Hematopoietic multipotent progenitor cell treated with erythropoietin and hydrocortisone succinate and interleukin-3 and kit ligand, for 15 days (in vitro differentiated cells): ENCODE data around the gene RERE.
"Not testable (repeated sequence)": the region's sequence is repeated elsewhere in the genome, so short reads cannot be mapped to it uniquely, and the experiment has no call there.

Experiments used
- DNase-seq: peaks from one replicate; pipeline ENCODE4 v3.0.0-alpha.2; 2015; ENCODE audit warnings: low spot score

RERE gene

DNA sequence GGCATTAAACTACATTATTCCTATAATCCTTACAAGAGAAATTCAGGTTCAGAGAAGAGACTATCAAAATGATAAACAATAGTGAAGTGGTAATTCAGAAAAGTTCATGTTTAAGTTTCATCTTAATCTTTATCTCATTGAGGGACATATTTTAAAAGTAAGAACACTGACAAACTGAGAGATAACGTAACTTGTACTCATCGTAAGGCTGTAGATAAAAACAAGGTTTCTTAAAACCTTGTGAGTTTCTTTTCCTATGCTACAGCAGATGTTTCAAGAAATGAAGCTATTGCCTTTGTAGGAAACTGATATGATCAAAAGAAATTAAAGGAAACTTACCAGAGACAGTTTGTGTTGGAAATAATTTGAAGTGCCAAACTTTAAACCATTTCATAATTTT lies 65.0 kb downstream of the RERE start:
- DNase-seq, result no peak

DNA sequence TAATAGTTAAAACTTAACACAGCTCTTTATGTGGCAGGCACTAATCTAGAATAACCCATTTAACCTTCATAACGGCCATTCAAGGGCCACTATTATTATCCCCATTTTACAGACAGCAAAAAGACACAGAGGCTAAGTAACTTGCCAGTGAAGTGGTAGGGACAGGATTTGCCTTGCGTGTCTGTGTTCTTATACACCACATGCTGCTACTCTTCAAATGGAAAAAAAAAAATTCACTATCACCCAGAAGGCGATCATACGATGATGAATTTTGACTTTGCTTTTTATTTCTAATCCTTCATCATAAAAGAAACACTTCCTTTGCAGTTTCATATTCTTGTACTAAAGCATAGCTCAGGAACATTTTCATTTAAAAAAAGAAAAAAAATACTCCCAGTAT lies 65.5 kb downstream of the RERE start:
- DNase-seq, result no peak

DNA sequence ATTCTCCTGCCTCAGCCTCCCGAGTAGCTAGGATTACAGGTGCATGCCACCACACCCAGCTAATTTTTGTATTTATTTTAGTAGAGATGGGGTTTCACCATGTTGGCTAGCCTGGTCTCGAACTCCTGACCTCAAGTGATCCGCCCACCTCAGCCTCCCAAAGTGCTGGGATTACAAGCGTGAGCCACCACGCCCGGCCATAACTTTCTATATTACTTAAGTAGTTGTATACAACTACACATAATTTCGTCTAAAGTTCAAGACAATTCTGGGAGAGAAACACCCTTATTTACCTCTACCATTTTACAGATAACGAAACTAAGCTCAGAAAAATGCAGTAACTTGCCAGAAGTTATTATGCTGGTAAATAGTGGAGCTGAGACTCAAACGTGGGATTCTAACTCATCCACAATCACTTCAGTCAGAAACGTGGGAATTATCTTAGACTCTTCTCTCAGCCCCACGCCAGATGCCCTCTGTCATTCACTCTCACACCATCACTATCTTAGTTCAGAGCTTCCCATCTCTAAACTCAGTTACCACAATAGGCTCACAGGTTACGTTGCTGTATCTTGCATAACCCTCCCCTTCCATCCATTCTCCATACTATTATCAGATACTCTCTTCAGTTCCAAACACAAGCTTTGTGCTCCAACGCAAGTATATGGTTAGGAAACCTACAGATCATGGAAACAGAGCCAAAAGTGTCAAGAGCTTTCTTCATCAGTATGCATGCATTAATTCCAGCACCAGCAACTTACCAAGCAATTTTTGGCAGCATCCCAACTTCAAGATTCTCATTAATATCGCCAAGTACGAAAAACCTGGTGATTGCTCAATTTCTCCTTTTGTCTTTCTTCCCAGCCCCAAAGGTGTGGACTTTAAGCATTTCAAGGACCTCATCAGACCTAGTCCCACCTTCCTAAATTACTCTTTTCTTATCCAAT lies 69.3 kb downstream of the RERE start:
- DNase-seq, result no peak

DNA sequence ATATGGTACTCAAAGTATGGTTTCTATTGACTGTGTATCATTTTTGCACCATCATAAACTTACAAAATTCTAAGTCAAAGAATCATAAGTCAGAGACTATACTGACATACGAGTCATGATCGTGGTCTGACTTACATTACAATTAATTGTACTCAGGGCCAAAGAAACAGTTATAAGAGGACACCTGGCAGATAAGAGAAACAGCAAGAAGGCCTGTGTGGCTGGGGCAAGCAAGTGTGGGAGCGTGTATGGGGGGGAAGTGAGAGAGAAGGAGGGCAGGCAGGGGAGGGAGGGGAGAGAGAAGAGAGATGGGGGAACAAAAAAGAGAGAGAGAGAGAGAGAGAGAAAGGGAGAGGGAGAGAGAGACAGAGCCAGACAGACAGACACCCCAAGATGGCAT lies 70.9 kb downstream of the RERE start:
- DNase-seq, result no peak

DNA sequence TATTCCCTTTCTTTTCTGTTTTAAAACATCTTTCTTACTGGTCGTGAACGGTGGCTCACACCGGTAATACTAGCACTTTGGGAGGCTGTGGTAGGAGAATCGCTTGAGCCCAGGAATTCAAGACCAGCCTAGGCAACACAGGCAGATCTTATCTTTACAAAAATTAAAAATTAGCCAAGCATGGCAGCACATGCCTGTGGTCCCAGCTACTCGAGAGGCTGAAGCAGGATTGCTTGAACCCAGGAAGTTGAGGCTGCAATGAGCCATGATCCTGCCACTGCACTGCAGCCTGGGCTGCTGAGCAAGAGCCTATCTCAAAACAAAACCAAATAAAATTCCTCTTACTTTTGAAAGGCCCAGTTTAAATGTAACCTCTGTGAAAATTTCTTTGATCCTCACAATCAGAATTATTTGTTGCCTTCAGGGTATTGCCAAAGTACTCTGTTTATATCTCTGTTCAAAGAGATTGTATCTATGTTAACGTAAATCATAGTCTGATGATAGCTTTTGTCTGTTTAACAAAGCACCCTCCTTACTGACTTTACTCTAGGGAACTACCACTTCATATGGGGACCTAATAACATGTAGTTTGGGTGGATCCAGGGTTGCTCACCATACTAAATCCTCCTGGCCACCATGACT lies 71.6 kb downstream of the RERE start:
- no peak for DNase-seq

DNA sequence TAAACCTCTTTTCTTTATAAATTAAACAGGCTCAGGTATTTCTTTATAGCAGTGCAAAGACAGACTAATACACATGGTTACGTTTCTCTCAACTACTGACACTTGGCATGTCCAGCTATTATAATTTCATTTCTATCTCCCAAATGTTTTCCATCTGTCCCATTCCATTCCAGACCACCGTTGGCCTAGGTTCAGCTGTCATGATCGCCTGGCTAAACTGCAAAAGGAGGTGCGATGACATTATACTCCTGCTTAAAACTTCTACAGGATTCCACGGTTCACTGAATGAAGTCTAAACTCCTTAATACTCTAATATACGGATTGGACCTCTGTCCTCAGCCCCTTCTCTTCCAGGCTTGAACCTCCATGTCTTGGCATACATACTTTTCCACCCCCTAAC lies 72.1 kb downstream of the RERE start:
- DNase-seq, result no peak

DNA sequence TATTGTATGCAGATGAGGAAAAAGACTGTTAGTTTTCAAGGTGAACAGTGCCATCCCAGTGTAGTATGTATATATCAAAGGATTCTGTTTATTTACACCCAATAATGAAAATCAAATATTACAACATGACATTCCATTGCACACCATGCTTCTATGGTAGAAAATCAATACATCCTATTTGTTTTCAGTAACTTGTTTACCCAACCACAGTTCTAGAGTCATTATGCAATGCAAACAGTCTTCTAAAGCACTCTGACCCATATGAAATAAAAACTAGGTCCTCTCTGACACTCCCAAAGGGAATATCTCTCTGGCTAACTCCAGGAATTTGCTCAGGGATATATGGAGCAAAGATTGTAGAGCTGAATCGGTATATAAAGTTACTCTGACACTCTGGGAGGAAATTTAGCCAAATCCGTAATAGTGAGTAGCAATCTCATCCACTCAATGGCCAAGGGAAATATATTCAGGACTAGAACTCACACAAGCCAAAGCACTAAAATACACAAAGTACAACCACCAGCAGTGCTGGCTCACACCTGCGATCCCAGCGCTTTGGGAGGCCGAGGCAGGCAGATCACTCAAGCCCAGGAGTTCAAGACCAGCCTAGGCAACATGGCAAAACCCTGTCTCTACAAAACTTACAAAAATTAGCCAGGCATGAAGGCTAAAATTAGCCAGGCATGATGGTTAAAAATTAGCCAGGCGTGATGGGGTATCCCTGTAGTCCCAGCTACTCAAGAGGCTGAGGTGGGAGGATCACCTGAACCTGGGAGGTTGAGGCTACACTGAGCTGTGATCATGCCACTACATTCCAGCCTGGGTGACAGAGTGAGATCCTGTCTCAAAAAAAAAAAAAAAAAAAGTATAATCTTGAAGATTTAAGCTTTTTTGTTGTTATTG lies 75.2 kb downstream of the RERE start:
- no peak for DNase-seq

DNA sequence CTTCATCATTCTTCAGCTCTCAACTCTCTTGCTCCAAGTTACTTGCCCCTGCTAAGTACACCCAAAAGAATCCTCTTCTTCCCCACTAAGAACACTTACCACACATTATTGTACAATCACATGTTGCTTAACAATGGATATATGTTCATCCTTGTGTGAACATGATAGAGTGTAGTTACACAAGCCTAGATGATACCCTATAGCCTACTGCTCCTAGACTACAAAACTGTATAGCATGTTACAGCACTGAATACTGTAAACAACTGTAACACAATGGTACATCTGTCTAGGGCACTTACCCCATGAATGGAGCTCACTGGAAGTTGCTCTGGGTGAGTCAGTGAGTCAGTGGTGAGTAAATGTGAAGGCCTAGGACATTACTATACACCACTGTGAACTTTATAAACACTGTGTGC lies 77.4 kb downstream of the RERE start:
- DNase-seq, result no peak

DNA sequence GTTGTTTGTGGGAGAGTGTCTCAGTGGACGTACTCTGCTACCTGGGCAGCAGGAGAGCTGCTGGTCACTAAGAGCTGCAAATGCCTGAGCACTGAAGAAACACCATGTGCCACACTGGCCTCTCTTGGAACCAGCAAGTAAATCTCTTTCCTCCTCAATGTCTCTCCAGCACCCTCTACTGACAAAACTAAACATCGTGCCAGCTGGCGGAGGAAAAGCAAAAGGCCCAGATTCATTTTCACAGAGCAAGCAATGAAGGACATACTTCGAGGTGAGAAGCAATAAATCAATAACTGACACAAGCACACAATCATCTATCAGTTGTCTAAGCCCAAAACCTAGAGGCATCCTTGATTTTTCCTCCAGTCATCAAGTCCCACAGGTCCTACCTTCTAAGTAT lies 78.1 kb downstream of the RERE start:
- DNase-seq, result no peak

DNA sequence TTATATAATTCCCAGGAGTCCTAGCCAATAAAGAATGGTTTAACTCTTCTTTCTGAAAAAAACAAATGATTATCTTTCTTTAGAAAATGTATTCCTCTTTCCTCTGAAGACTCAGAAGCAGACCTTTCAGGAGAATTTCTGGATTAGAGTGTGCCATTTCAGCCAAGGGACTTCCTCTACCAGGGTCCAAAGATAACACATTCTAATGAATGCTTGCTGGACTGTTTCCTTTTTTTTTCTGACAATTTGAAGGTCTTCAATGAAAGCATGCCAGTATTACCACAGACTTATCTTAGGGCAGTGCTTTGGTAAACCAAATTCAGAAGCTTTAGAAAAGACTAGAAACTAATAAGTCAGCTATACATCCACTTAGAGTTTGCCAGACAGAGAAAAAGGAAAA lies 80.5 kb downstream of the RERE start:
- no peak for DNase-seq

DNA sequence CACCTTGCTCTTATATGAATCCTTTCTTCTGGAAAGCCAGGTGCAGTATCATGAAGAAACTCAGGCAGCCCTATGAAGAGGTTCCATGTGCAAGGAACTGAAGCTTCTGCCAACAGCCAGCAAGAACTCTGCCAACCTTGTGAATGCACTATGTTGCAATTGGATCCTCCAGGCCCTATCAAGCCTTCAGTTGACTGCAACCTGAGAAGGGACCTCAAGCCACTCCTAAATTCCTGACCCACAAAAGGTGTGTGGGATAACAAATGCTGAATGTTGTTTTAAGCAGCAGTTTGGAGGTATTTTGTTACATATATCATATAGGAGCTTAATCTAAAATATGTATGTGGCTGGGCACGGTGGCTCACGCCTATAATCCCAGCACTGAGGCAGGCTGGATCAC lies 84.0 kb downstream of the RERE start:
- DNase-seq, result no peak

DNA sequence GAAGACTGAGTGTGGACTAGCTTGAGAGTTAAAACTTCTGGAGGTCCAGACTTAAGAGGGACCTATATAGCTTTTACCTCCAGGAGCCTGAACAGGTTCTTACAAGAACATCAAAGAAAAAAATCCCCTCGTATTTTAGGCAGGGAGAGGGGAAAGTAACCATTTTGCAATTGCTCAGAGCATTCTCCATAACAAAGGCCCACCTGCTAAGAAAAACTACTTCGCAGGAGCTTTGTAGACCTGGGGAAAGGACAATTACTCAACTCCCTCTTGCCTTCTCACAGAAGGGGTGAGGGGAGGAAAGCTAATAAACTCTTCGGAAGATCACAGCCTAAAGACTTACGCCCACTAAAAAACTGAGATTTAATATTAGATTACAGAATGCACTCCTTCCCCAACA lies 86.3 kb downstream of the RERE start:
- DNase-seq, result no peak

DNA sequence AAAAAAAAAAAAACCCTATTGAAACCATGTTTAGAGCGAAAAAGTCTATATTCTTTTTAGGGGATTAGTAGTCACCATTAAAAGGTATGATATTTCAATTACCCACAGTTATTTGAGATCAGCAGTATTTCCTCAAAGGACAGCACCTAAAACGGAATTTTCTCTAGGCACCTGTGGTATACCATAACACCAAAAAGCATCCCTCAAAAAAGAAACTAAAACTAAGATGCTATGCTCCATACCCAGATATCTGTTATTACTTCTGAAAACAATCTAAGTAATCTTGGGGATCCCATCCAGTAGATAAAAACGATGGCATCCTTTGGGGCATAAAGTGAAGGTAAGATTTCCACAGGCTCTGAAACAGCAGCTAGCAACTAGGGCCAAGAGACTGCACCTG lies 89.0 kb downstream of the RERE start:
- no peak for DNase-seq

DNA sequence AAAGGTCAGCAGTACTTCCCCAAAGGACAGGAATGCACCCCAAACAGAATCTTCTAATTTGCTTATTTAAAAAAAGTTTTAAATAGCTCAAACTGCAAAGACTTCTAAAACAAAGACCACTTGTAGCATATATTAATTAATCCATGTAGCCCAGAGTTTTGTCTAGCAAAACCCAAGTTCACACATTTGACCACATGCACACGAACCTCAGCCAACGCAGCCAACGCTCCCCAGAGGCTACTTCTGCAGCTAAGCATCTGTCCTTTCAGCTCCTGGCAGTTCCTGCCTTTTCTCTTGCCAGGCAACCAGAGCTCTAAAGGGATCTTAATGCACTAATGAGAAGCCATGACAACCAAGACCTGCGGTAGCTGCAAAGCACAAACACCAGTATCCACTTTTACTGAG lies 89.6 kb downstream of the RERE start:
- DNase-seq, result no peak

DNA sequence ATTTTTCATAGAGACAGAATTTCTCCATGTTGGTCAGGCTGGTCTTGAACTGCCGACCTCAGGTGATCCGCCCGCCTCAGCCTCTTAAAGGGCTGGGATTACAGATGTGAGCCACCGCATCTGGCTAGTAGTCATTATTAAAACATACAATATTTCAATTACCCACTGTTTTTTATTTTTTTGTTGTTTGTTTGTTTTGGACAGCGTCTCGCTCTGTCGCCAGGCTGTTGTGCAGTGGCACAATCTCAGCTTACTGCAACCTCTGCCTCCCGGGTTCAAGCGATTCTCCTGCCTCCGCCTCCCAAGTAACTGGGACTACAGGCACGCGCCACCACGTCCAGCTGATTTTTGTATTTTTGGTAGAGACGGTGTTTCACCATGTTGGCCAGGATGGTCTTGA lies 90.1 kb downstream of the RERE start:
- not testable (repeated sequence) for DNase-seq

DNA sequence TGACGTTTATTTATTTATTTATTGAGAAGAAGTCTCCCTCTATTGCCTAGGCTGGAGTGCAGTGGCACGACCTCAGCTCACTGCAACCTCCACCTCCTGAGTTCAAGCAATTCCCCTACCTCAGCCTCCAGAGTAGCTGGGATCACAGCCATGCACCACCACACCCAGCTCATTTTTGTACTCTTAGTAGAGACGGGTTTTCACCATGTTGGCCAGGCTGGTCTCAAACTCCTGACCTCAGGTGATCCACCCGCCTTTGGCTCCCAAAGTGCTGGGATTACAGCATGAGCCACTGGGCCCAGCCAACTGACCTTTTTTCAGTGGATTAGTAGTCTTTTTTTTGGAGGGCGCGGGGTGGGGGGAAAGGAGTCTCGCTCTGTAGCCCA lies 90.6 kb downstream of the RERE start:
- DNase-seq, result not testable (repeated sequence)

DNA sequence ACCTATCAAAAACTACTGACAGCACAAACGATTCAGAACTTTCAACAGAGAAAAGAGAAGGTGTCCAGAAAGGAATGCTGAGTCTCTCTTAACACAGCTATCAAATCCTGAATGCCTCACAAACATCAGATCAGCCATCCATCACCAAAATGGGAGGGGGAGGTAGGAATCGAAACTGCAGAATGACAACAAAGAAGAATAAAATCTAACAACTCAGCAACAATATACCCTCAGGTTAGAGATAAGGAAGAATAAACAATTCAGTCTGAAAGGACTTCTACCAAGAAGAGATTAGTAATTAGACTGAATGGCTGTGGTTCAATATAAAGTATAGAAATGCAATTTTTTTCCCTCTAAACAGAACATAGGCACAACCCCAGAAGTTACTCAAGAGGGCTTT lies 94.4 kb downstream of the RERE start:
- DNase-seq, result no peak

DNA sequence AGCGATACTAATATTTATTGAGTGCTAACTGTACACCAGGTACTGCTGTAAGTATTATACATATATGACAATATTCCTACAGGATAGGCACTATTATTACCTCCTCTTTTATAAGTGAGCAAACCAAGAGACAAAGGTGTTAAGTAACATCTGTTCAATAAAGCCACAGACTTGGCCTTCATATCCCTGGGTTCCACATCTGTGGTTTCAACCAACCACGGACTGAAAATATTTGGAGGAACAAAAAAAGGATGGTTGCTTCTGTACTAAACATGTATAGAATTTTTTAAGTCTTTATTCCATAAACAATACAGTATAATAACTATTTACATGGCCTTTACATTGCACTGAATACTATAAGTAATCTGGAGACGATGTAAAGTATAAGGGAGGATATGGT lies 95.1 kb downstream of the RERE start:
- DNase-seq, result no peak

DNA sequence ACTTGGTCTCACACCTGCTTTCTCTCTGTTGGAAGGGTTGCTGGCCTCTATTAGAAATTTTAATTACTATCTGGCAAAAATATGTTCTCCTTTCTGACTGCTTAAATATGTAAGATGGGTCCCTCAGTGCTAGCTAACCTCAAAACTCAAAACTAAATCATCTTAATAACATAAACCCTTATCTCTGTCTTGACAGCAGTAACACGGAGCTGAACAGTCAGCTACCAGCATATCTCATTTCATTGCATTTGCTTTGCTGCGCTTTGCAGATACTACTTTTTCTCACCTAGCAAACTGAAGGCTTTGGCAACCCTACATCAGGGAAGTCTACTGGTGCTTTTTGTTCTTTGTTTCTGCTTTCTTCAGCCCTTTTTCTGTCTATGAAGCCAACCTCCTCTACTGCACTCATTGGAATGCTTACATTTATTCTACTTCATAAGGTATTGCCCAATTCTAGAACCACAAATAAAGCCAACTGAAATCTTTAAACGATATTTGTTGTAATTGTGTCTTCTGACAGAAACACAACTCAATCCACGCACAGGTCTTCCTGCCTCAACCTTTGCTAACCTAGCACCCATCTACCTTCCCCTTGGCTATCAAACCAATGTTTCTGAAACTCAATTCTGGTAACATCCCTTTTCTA lies 95.6 kb downstream of the RERE start:
- no peak for DNase-seq

DNA sequence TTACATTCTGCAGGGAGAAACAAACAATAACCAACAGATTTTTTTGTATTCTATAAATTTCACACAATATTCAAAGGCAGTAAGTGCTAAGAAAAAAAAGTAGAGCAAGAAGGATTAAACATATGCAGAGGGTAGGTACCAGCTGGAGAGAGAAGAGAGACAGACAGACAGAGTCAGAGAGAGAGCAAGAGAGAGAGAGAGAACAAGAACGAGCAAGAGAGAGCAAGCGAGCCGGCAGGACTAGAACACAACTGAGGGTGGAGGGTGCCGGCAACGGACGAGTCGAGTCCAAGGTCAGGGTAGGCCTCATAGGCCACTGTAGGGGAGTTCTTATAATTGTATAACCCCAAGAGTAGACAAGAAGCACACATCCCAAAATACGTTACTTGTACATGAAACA lies 97.1 kb downstream of the RERE start:
- DNase-seq, result no peak

DNA sequence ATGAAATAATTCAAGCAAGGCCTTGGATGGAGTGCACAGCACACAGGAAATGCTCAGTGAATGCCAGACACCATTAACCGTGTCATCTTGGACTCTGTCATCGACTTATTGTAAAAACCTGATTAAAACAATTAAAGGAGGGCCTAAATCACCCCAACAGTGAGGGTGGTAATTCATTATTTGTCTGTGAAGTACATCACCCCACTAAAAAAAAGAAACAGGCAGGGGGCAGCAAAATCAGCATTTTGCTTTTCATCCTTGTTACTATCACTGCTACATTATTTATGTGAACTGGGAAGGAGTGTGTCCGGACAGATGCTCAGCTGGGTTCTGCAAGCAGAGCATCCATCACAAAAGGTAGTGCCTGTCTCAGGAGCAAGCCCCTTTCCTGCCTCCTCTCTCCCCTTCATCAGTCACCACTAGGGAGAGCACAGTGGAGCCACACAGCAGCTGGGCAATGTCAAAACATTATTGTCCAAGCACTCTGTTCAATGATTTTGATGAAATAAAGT lies 98.5 kb downstream of the RERE start:
- no peak for DNase-seq

DNA sequence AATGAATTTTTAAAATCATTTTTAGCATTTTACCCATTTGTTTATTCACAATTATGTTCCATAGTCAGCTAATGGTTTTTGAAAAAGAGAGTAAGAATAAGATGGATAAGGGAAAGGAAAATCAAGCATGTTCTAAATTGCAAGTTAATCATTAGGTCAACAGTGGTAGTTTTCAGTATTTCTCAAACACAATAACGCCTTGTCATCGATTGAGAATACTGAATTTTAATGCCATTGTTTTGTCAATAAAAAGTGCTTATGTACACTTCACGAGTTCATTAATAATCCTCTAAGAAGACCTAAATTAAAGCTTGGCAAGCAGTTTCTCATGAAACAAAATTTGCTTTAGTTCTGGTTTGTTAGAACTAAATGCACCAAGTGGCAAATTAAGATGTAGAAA lies 100.3 kb downstream of the RERE start:
- DNase-seq, result no peak
